HepG2 (cell line): ENCODE data around the gene HSD17B8. TPM values are rescaled to one million over a fixed set of nuclear protein-coding genes. Genes with fewer than 3 reads are reported as not detected.

ENCODE experiments used
- ATAC-seq: fragments of 200-7000 bp; cut with Tn5 transposase; 3 replicates; pipeline ENCODE4 v1.9.1; 2020; ENCODE audit warnings: mild to moderate bottlenecking, moderate library complexity
- BruUV-seq: library from RNA; stranded (reverse); fragments of 400-500 nt; replicated peaks from 2 replicates; lab custom pipeline; 2021; lab: Mats Ljungman, UMichigan
- CTCF ChIA-PET: fragments of 300-600 bp; formaldehyde crosslinking; extraction: SDS; loops from one replicate; lab custom pipeline; 2021; ENCODE audit warnings: low total read pairs, inconsistent platforms, low intra/inter-chr PET ratio; lab: Yijun Ruan, JAX
- POLR2A ChIA-PET: fragments of 350-600 bp; sonication (Branson Sonifier 250); formaldehyde crosslinking; loops from one replicate; lab custom pipeline; 2020; ENCODE audit warnings: antibody characterized with exemption, inconsistent platforms; lab: Yijun Ruan, JAX
- DNase-seq: peaks from one replicate; pipeline ENCODE4 v3.0.0-alpha.2; 2015; ENCODE audit warnings: low spot score
- FAIRE-seq: peaks from 3 replicates; lab custom pipeline; 2011; peaks lifted over from hg19 to GRCh38; lab: Jason Lieb, UNC
- H2AFZ ChIP-seq: one replicate; pipeline ENCODE4 v1.6.1; 2011; ENCODE audit warnings: low read length, inconsistent platforms
- H3K27ac ChIP-seq: fragments of 300-600 bp; 3 replicates; pipeline ENCODE4 v1.8.0; 2011; ENCODE audit warnings: mixed run types, mild to moderate bottlenecking, mixed read lengths, low read length, inconsistent platforms; ENCODE audit not compliant: insufficient read depth; ENCODE audit errors: extremely low read length
- H3K27me3 ChIP-seq, 2 experiments: fragments of 200-600 bp in 1 of 2; 2 replicates in 1 of 2; 3 replicates in 1 of 2; pipeline versions ENCODE4 v1.6.0 to v1.8.0; 2011; ENCODE audit warnings: low read length in 2 of 2, mild to moderate bottlenecking in 2 of 2, moderate library complexity in 2 of 2, inconsistent platforms in 1 of 2; ENCODE audit not compliant: insufficient read depth in 2 of 2, control insufficient read depth in 1 of 2
- H3K36me3 ChIP-seq, 2 experiments: fragments of 200-600 bp in 1 of 2; replicated peaks in 1 of 2; 2 replicates in 1 of 2; 3 replicates in 1 of 2; pipeline versions ENCODE4 v1.5.1 to v1.8.0; 2011; ENCODE audit warnings: low read length in 2 of 2, inconsistent platforms in 1 of 2; ENCODE audit not compliant: insufficient read depth in 2 of 2, control insufficient read depth in 1 of 2
- H3K4me1 ChIP-seq: 2 replicates; pipeline ENCODE4 v1.5.1; 2012; ENCODE audit warnings: low read length, inconsistent platforms; ENCODE audit not compliant: insufficient read depth
- H3K4me2 ChIP-seq: 2 replicates; pipeline ENCODE4 v1.6.0; 2011; ENCODE audit warnings: low read depth, low read length, inconsistent platforms
- H3K4me3 ChIP-seq, 3 experiments: fragments of 200-600 bp in 1 of 3; sonication (generic), shearing (Covaris generic) in 1 of 3; replicated peaks in 1 of 3; 2 replicates each; pipeline ENCODE4 v1.5.1; 2011 to 2016; ENCODE audit warnings: low read length in 3 of 3, inconsistent platforms in 2 of 3, low read depth in 2 of 3, mild to moderate bottlenecking in 2 of 3, control low read depth in 1 of 3, mixed read lengths in 1 of 3; ENCODE audit not compliant: insufficient read depth in 1 of 3
- H3K79me2 ChIP-seq: one replicate; pipeline ENCODE4 v1.6.1; 2011; ENCODE audit warnings: low read length, inconsistent platforms; ENCODE audit not compliant: insufficient read depth
- H3K9ac ChIP-seq: 2 replicates; pipeline ENCODE4 v1.6.0; 2011; ENCODE audit warnings: mild to moderate bottlenecking, low read depth, low read length, inconsistent platforms; ENCODE audit not compliant: insufficient read depth
- H3K9me3 ChIP-seq: 2 replicates; pipeline ENCODE4 v1.5.1; 2012; ENCODE audit warnings: mild to moderate bottlenecking, low read length
- H4K20me1 ChIP-seq: 2 replicates; pipeline ENCODE4 v1.6.0; 2011; ENCODE audit warnings: inconsistent platforms, mild to moderate bottlenecking, low read length, moderate library complexity; ENCODE audit not compliant: insufficient read depth
- DNMT3B ChIP-seq: conservative IDR thresholded peaks from 2 replicates; pipeline ENCODE4 v1.6.1; 2016; ENCODE audit warnings: missing biosample characterization, control low read depth
- HNF4G ChIP-seq, 2 experiments: sonication (generic) in 1 of 2; formaldehyde crosslinking in 1 of 2; IDR thresholded peaks; 2 replicates each; pipeline versions ENCODE4 v1.4.0 to v1.6.1; 2011 to 2020; ENCODE audit warnings: borderline replicate concordance in 2 of 2, low read depth in 2 of 2, mild to moderate bottlenecking in 2 of 2, low read length in 1 of 2, missing genetic modification reagents in 1 of 2, moderate library complexity in 1 of 2
- NCOR1 ChIP-seq: fragments of 200-600 bp; sonication (generic); IDR thresholded peaks from 2 replicates; pipeline ENCODE4 v1.7.0; 2017; ENCODE audit warnings: antibody characterized with exemption, low read length, borderline replicate concordance
- PITX1 ChIP-seq: sonication (generic); formaldehyde crosslinking; IDR thresholded peaks from 2 replicates; pipeline ENCODE4 v1.5.1; 2020; ENCODE audit warnings: mild to moderate bottlenecking, missing genetic modification reagents
- ZXDC ChIP-seq: sonication (generic); formaldehyde crosslinking; IDR thresholded peaks from 2 replicates; pipeline ENCODE4 v1.5.0; 2020; ENCODE audit warnings: mild to moderate bottlenecking, missing genetic modification reagents
- WGBS: methylation state at CpG from one replicate; pipeline ENCODE4 v1.1.6; 2017; ENCODE audit warnings: low lambda C conversion rate; 5-methylcytosine and 5-hydroxymethylcytosine counted together
- in situ Hi-C: cut with HindIII; loops from 2 replicates; pipeline ENCODE4 v1.10.0; 2017; ENCODE audit warnings: low pct_unique_long_range_greater_than_20kb; ENCODE audit not compliant: extremely low pct_ligation_motif_present
- intact Hi-C: fragments of 100-400 bp; cut with micrococcal nuclease; formaldehyde crosslinking; loops from one replicate; pipeline ENCODE4 v1.10.0; 2022; ENCODE audit not compliant: unreplicated experiment
- polyA plus RNA-seq, 8 experiments: library from polyadenylated mRNA; depleted of rRNA in 3 of 8; stranded (reverse) in 7 of 8; unstranded in 1 of 8; fragments of >200 nt; fragmentation: Illumina TruSeq in 4 of 8; extraction: Trizol in 4 of 8; gene quantifications; 2 replicates each; pipeline versions ENCODE4 v1.2.1 to v1.2.3, GENCODE V29; 2011 to 2016; ENCODE audit warnings: low read depth in 4 of 8, missing spikeins in 1 of 8, mixed read lengths in 1 of 8; ENCODE audit not compliant: insufficient read depth in 1 of 8
- total RNA-seq, 5 experiments: library from RNA; depleted of rRNA; stranded (reverse); fragments of >200 nt; fragmentation: Illumina TruSeq; extraction: Trizol; gene quantifications; 2 replicates each; pipeline ENCODE4 v1.2.3, GENCODE V29; 2016; ENCODE audit warnings: low read depth in 1 of 5

Gene HSD17B8
- total and polyA plus RNA-seq, 2 of the 13 experiments (the other 11 are each of a cell fraction or from before 2014, with no cell fraction given): 12.6 to 20.1 TPM

- TF ChIP-seq ZXDC (CRISPR knock-in tag): no peak
- peak; percentile 34; the same call in 1 of the 2 replicates for TF ChIP-seq NCOR1
- TF ChIP-seq DNMT3B (CRISPR knock-in tag): no peak
- TF ChIP-seq, all 625 proteins: peak for 2
These were observed 38.7 kb upstream of the HSD17B8 start (continued) for GRCh38 chr6:33165581-33166258.

- intact Hi-C loops: no loop called here
- ChIA-PET CTCF (no interaction called here), POLR2A (no interaction called here)
- Histone ChIP-seq H3K9me3 (no peaks in the 10 kb centered on the region), H4K20me1 (no peaks in the 10 kb centered on the region), H3K4me2 (no peak overlapping the region), H3K27ac (no peak overlapping the region), H3K27me3 (peaks cover 6 to 15% of the 10 kb centered on the region in 2 experiments; a peak in 3 of 5 replicates), H3K4me1 (peaks cover 17% of the 10 kb centered on the region), H2AFZ (no peak overlapping the region), H3K79me2 (no peaks in the 10 kb centered on the region), H3K9ac (no peak overlapping the region), H3K36me3 (no peaks in the 10 kb centered on the region), H3K4me3 (no peak overlapping the region)
- no TSS peak for BruUV-seq
- FAIRE-seq: no peak
- TF ChIP-seq PITX1 (CRISPR knock-in tag) (no peak), HNF4G (IDR thresholded peaks at IDR 0.05; ENCODE audit: borderline replicate concordance, low read depth, low read length) (0 out of 2 replicates have a peak, but pooled peaks have one; percentile 4), HNF4G (CRISPR knock-in tag; IDR thresholded peaks at IDR 0.05; ENCODE audit: borderline replicate concordance, low read depth) (no peak)
- 14% methylated on average over 4 of the region's 6 CpGs for WGBS
- ATAC-seq: no peak
- in situ Hi-C loops: loop anchor here (10.0 kb wide), 1 partner anchor 152 kb away; no protein-coding TSS in a partner anchor
- no peak for DNase-seq
These were observed 38.1 kb upstream of the HSD17B8 start for GRCh38 chr6:33166363-33166762.
